Stimulated activated CD8-positive, alpha-beta memory T cell treated with anti-CD3 and anti-CD28 coated beads, Interleukin-4, amount 100 ng/mL, for 1 hour (primary cell): Measurements from ENCODE around the gene C16orf92.

ENCODE experiments used
- DNase-seq, 2 donors: peaks; one replicate each; pipeline ENCODE4 v3.0.0-alpha.2; 2020; ENCODE audit warnings: low read depth in 2 of 2, low spot score in 1 of 2

C16orf92 gene

GRCh38 chr16:30022887-30023286, at the start of gene C16orf92:
TSS of gene C16orf92 (plus strand) at chr16:30023198. CDS start at chr16:30023341, 143 bp downstream.
- DNase-seq, result no peak

GRCh38 chr16:29973384-29974246, 49.4 kb upstream of the C16orf92 start, which contains the start of gene TAOK2:
TSS of gene TAOK2 (plus strand) at chr16:29973868. CDS start at chr16:29977773, 3,905 bp downstream.
- peak; percentile 79 to 82 for DNase-seq

GRCh38 chr16:29974291-29975133, 48.5 kb upstream of the C16orf92 start:
- DNase-seq, result no peak

- no peak for DNase-seq
Observed at GRCh38 chr16:29975134-29975538, 47.9 kb upstream of the C16orf92 start.

GRCh38 chr16:29975811-29976511, 47.0 kb upstream of the C16orf92 start:
- no peak for DNase-seq

- no peak for DNase-seq
Observed at GRCh38 chr16:29977063-29977825, 45.8 kb upstream of the C16orf92 start.

GRCh38 chr16:29978081-29978480, 44.9 kb upstream of the C16orf92 start:
- no peak for DNase-seq

GRCh38 chr16:29978564-29979270, 44.3 kb upstream of the C16orf92 start:
- no peak for DNase-seq

- no peak for DNase-seq
Observed at GRCh38 chr16:29982560-29983419, 40.2 kb upstream of the C16orf92 start.

- no peak for DNase-seq
Observed at GRCh38 chr16:29983420-29984136, 39.4 kb upstream of the C16orf92 start.

- DNase-seq, result no peak
Observed at GRCh38 chr16:29984137-29984763, 38.7 kb upstream of the C16orf92 start.

GRCh38 chr16:29984764-29985147, 38.2 kb upstream of the C16orf92 start:
- DNase-seq, result no peak

GRCh38 chr16:29985271-29985811, 37.7 kb upstream of the C16orf92 start:
- no peak for DNase-seq

- no peak for DNase-seq
Observed at GRCh38 chr16:29986231-29986630, 36.8 kb upstream of the C16orf92 start.

GRCh38 chr16:29986931-29987330, 36.1 kb upstream of the C16orf92 start:
- DNase-seq, result no peak

- DNase-seq, result no peak
Observed at GRCh38 chr16:29987371-29988085, 35.5 kb upstream of the C16orf92 start.
